ENCODE measurements around the gene EPOP. TPM values are rescaled to one million over a fixed set of nuclear protein-coding genes. Genes with fewer than 3 reads are reported as not detected.
A peak's percentile ranks its signal among the peaks of the same experiment; 100 is the strongest.

Gene EPOP
- total and polyA plus RNA-seq, 2 of the 13 experiments (the other 11 are each of a cell fraction or from before 2014, with no cell fraction given) = 14.7 to 37.8 TPM

GRCh38 chr17:38674749-38675615, at the start of gene EPOP (continued):
- TF ChIP-seq USF2 (IDR thresholded peaks at IDR 0.05; ENCODE audit: low read depth, low read length) (0 out of 2 replicates have a peak, but pooled peaks have one; percentile 28), USF2 (CRISPR knock-in tag; IDR thresholded peaks at IDR 0.05; ENCODE audit: borderline replicate concordance) (0 out of 2 replicates have a peak, but pooled peaks have one; percentile 35), SNAPC5 (CRISPR knock-in tag; IDR thresholded peaks at IDR 0.05; ENCODE audit: borderline replicate concordance) (peak; percentile 80; the same call in 1 of the 2 replicates), ZNF274 (CRISPR knock-in tag; IDR thresholded peaks at IDR 0.05) (peak; percentile 97; the same call in 1 of the 2 replicates), ZMYM4 (CRISPR knock-in tag; IDR thresholded peaks at IDR 0.05) (peak; percentile 69), ELF4 (CRISPR knock-in tag; IDR thresholded peaks at IDR 0.05; ENCODE audit: borderline replicate concordance) (no peak), ZNF225 (CRISPR knock-in tag; IDR thresholded peaks at IDR 0.05) (peak; percentile 80; the same call in 1 of the 2 replicates), ARHGAP35 (CRISPR knock-in tag; IDR thresholded peaks at IDR 0.05; ENCODE audit: borderline replicate concordance) (peak; percentile 98; the same call in 1 of the 2 replicates), SALL1 (CRISPR knock-in tag; IDR thresholded peaks at IDR 0.05) (peak; percentile 95), ZBTB21 (CRISPR knock-in tag; IDR thresholded peaks at IDR 0.05) (no peak), MED1 (CRISPR knock-in tag; IDR thresholded peaks at IDR 0.05) (peak; percentile 85), SALL2 (CRISPR knock-in tag; IDR thresholded peaks at IDR 0.05) (peak; percentile 99), ZBTB7B (CRISPR knock-in tag; IDR thresholded peaks at IDR 0.05) (peak; percentile 78), THAP8 (CRISPR knock-in tag; IDR thresholded peaks at IDR 0.05; ENCODE audit: borderline replicate concordance) (peak; percentile 87), ZNF704 (CRISPR knock-in tag; IDR thresholded peaks at IDR 0.05; ENCODE audit: borderline replicate concordance) (peak; percentile 99), HOXA3 (CRISPR knock-in tag; IDR thresholded peaks at IDR 0.05) (peak; percentile 89), ZSCAN21 (CRISPR knock-in tag; IDR thresholded peaks at IDR 0.05; ENCODE audit: borderline replicate concordance) (peak; percentile 89), ZNF639 (CRISPR knock-in tag; conservative IDR thresholded peaks at IDR 0.05) (peak; percentile 87), RBM22 (optimal IDR thresholded peaks at IDR 0.05; ENCODE audit: low read length) (no peak), CBX5 (CRISPR knock-in tag; IDR thresholded peaks at IDR 0.05; ENCODE audit: borderline replicate concordance) (peak; percentile 56; the same call in 1 of the 2 replicates)
